ENCODE measurements around the gene ADAMTSL3. TPM values are rescaled to one million over a fixed set of nuclear protein-coding genes. Genes with fewer than 3 reads are reported as not detected.

ADAMTSL3 gene
- total and polyA plus RNA-seq, 2 donors (not counting 1 experiment from before 2014, with no cell fraction given): 0.01 TPM; not detected in 1

GRCh38 chr15:83855956-83856355, 202.0 kb downstream of the ADAMTSL3 start:
- no peaks in the 10 kb centered on the region for H3K79me2 ChIP-seq (ENCODE audit: control insufficient read depth, insufficient read depth, low read length)
- H3K4me3 ChIP-seq (ENCODE audit: control extremely low read depth in 1 of 5, extremely low read depth in 1 of 5, insufficient read depth in 1 of 5, low read depth in 2 of 5, low read length in 4 of 5): no peak overlapping the region
- H3K9ac ChIP-seq (ENCODE audit: low read length): no peak overlapping the region
- H3K9me3 Mint-ChIP-seq (ENCODE audit: insufficient read depth): no peaks in the 10 kb centered on the region
- intact Hi-C loops (cut with micrococcal nuclease): no loop called here
- TF ChIP-seq CTCF (IDR thresholded peaks at IDR 0.05) (no peak), EZH2 (IDR thresholded peaks at IDR 0.05; ENCODE audit: borderline replicate concordance, insufficient read depth, low read depth, low read length, poor library complexity, severe bottlenecking) (no peak)
- WGBS (ENCODE audit: insufficient coverage): 80% methylated on average over 1 of the region's 1 CpG
- H3K27ac ChIP-seq (ENCODE audit: low read length in 2 of 2): no peak overlapping the region
- ATAC-seq (ENCODE audit: low read depth) (no peak), DNase-seq (no peak)
- H2AFZ ChIP-seq (ENCODE audit: insufficient read depth, low read depth, low read length, poor library complexity, severe bottlenecking): no peak overlapping the region
- H3K4me2 ChIP-seq (replicated peaks; ENCODE audit: low read depth, low read length, poor library complexity, severe bottlenecking): no peak overlapping the region
- CTCF ChIA-PET: no interaction called here
- no peaks in the 10 kb centered on the region for H3K27me3 ChIP-seq (replicated peaks in 1 of 4; ENCODE audit: control extremely low read depth in 1 of 4, control insufficient read depth in 3 of 4, insufficient read depth in 4 of 4, low read length in 3 of 4)
- H3K36me3 ChIP-seq (replicated peaks in 1 of 2; ENCODE audit: control extremely low read depth in 1 of 2, control insufficient read depth in 1 of 2, extremely low read depth in 1 of 2, insufficient read depth in 2 of 2, low read length in 1 of 2): no peaks in the 10 kb centered on the region
- no peaks in the 10 kb centered on the region for H3K4me1 ChIP-seq (ENCODE audit: control insufficient read depth in 2 of 2, insufficient read depth in 2 of 2, low read length in 2 of 2)
- H3K9me3 ChIP-seq (ENCODE audit: control extremely low read depth in 1 of 3, control insufficient read depth in 2 of 3, insufficient read depth in 1 of 3, low read length in 2 of 3): peaks cover 0 to 4% (median 0%) of the 10 kb centered on the region in 3 donors
- H3K4me3 Mint-ChIP-seq: no peak overlapping the region
- no peaks in the 10 kb centered on the region for H3K4me1 Mint-ChIP-seq
- H3K27ac Mint-ChIP-seq: no peak overlapping the region
- peaks cover 16% of the 10 kb centered on the region for H3K27me3 Mint-ChIP-seq
- POLR2A ChIA-PET: no interaction called here
- H4K20me1 ChIP-seq (ENCODE audit: control insufficient read depth, insufficient read depth, low read length, poor library complexity, severe bottlenecking): no peaks in the 10 kb centered on the region

- Histone ChIP-seq H3K9ac (ENCODE audit: low read length) (no peak overlapping the region), H3K27me3 (replicated peaks in 1 of 4; ENCODE audit: control extremely low read depth in 1 of 4, control insufficient read depth in 3 of 4, insufficient read depth in 4 of 4, low read length in 3 of 4) (no peaks in the 10 kb centered on the region), H3K27ac (ENCODE audit: low read length in 2 of 2) (no peak overlapping the region), H3K4me2 (replicated peaks; ENCODE audit: low read depth, low read length, poor library complexity, severe bottlenecking) (no peak overlapping the region), H3K79me2 (ENCODE audit: control insufficient read depth, insufficient read depth, low read length) (no peaks in the 10 kb centered on the region), H2AFZ (ENCODE audit: insufficient read depth, low read depth, low read length, poor library complexity, severe bottlenecking) (no peak overlapping the region), H4K20me1 (ENCODE audit: control insufficient read depth, insufficient read depth, low read length, poor library complexity, severe bottlenecking) (no peaks in the 10 kb centered on the region), H3K9me3 (ENCODE audit: control extremely low read depth in 1 of 3, control insufficient read depth in 2 of 3, insufficient read depth in 1 of 3, low read length in 2 of 3) (peaks cover 0 to 4% (median 0%) of the 10 kb centered on the region in 3 donors), H3K36me3 (replicated peaks in 1 of 2; ENCODE audit: control extremely low read depth in 1 of 2, control insufficient read depth in 1 of 2, extremely low read depth in 1 of 2, insufficient read depth in 2 of 2, low read length in 1 of 2) (no peaks in the 10 kb centered on the region), H3K4me1 (ENCODE audit: control insufficient read depth in 2 of 2, insufficient read depth in 2 of 2, low read length in 2 of 2) (no peaks in the 10 kb centered on the region), H3K4me3 (ENCODE audit: control extremely low read depth in 1 of 5, extremely low read depth in 1 of 5, insufficient read depth in 1 of 5, low read depth in 2 of 5, low read length in 4 of 5) (no peak overlapping the region)
- Mint-ChIP-seq H3K9me3 (ENCODE audit: insufficient read depth) (peaks cover 3% of the 10 kb centered on the region), H3K4me1 (no peaks in the 10 kb centered on the region), H3K4me3 (no peak overlapping the region), H3K27me3 (peaks cover 16% of the 10 kb centered on the region), H3K27ac (no peak overlapping the region)
- DNase-seq (no peak), ATAC-seq (ENCODE audit: low read depth) (no peak)
- POLR2A ChIA-PET: no interaction called here
- no peak for TF ChIP-seq EZH2 (IDR thresholded peaks at IDR 0.05; ENCODE audit: borderline replicate concordance, insufficient read depth, low read depth, low read length, poor library complexity, severe bottlenecking)
- TF ChIP-seq CTCF (IDR thresholded peaks at IDR 0.05): no peak
- 94% methylated on average over 3 of the region's 5 CpGs for WGBS (ENCODE audit: insufficient coverage)
- intact Hi-C loops (cut with micrococcal nuclease): no loop called here
- CTCF ChIA-PET: no interaction called here
These were observed 205.0 kb downstream of the ADAMTSL3 start for GRCh38 chr15:83858820-83859505.
